HEK293 (cell line): ENCODE measurements around the gene HADHA.

Source experiments
- CTCF ChIA-PET: fragments of 350-600 bp; formaldehyde crosslinking; extraction: SDS; loops from one replicate; lab custom pipeline; 2021; ENCODE audit warnings: antibody characterized with exemption; lab: Yijun Ruan, JAX
- POLR2A ChIA-PET: fragments of 300-600 bp; formaldehyde crosslinking; extraction: SDS; loops from one replicate; lab custom pipeline; 2020; ENCODE audit warnings: antibody characterized with exemption, inconsistent platforms; lab: Yijun Ruan, JAX
- H3K27ac ChIP-seq: fragments of 200-500 bp; sonication (Bioruptor generic); 2 replicates; pipeline ENCODE4 v1.5.1; 2014; ENCODE audit warnings: low read depth, low read length, control low read depth, inconsistent platforms; ENCODE audit errors: extremely low read depth
- H3K36me3 ChIP-seq, 2 experiments: fragments of 200-500 bp in 1 of 2; sonication (Bioruptor generic) in 1 of 2; 1 replicate in 1 of 2; 2 replicates in 1 of 2; pipeline ENCODE4 v1.5.1; 2014 to 2017; ENCODE audit warnings: inconsistent platforms in 2 of 2, low read length in 2 of 2; ENCODE audit not compliant: control insufficient read depth in 2 of 2, insufficient read depth in 1 of 2
- H3K4me1 ChIP-seq: fragments of 200-500 bp; sonication (Bioruptor generic); 2 replicates; pipeline ENCODE4 v1.5.1; 2014; ENCODE audit warnings: mild to moderate bottlenecking, low read length, inconsistent platforms; ENCODE audit not compliant: control insufficient read depth, insufficient read depth
- H3K4me3 ChIP-seq: 2 replicates; pipeline ENCODE4 v1.5.1; 2011; ENCODE audit warnings: low read depth, mild to moderate bottlenecking, control low read depth, low read length, moderate library complexity
- H3K9me3 ChIP-seq: fragments of 200-500 bp; sonication (Bioruptor generic); 2 replicates; pipeline ENCODE4 v1.5.1; 2014; ENCODE audit warnings: low read depth, low read length, inconsistent platforms; ENCODE audit not compliant: control insufficient read depth, insufficient read depth
- EGR2 ChIP-seq: fragments of 450-650 bp; formaldehyde crosslinking; IDR thresholded peaks from 2 replicates; pipeline ENCODE4 v1.5.1; 2016; ENCODE audit warnings: low read depth, missing biosample characterization, missing genetic modification characterization
- GLIS1 ChIP-seq: fragments of 450-650 bp; formaldehyde crosslinking; IDR thresholded peaks from 2 replicates; pipeline ENCODE4 v1.5.1; 2016; ENCODE audit warnings: missing biosample characterization, missing genetic modification characterization
- GLIS2 ChIP-seq: fragments of 450-650 bp; formaldehyde crosslinking; IDR thresholded peaks from 2 replicates; pipeline ENCODE4 v1.5.1; 2016; ENCODE audit warnings: missing biosample characterization, missing genetic modification characterization
- KLF1 ChIP-seq: fragments of 450-650 bp; formaldehyde crosslinking; IDR thresholded peaks from 2 replicates; pipeline ENCODE4 v1.5.1; 2016; ENCODE audit warnings: missing biosample characterization, missing genetic modification characterization
- PRDM6 ChIP-seq: fragments of 450-650 bp; formaldehyde crosslinking; IDR thresholded peaks from 2 replicates; pipeline ENCODE4 v1.5.1; 2017; ENCODE audit warnings: missing biosample characterization, missing genetic modification characterization
- SP7 ChIP-seq: fragments of 450-650 bp; formaldehyde crosslinking; IDR thresholded peaks from 2 replicates; pipeline ENCODE4 v1.5.1; 2016; ENCODE audit warnings: missing biosample characterization, missing genetic modification characterization
- ZBTB20 ChIP-seq: fragments of 450-650 bp; formaldehyde crosslinking; IDR thresholded peaks from 2 replicates; pipeline ENCODE4 v1.5.1; 2016; ENCODE audit warnings: missing biosample characterization, missing genetic modification characterization
- ZBTB26 ChIP-seq: fragments of 450-650 bp; formaldehyde crosslinking; optimal IDR thresholded peaks from 2 replicates; pipeline ENCODE3; 2016; ENCODE audit warnings: missing biosample characterization, mild to moderate bottlenecking, missing genetic modification characterization
- ZFHX2 ChIP-seq: fragments of 450-650 bp; formaldehyde crosslinking; conservative IDR thresholded peaks from 2 replicates; pipeline ENCODE4 v1.5.1; 2016; ENCODE audit warnings: missing biosample characterization, missing genetic modification characterization
- ZFP69B ChIP-seq: fragments of 450-650 bp; formaldehyde crosslinking; IDR thresholded peaks from 2 replicates; pipeline ENCODE4 v1.5.1; 2016; ENCODE audit warnings: missing biosample characterization, missing genetic modification characterization
- ZIC2 ChIP-seq: fragments of 450-650 bp; formaldehyde crosslinking; IDR thresholded peaks from 2 replicates; pipeline ENCODE4 v1.5.1; 2016; ENCODE audit warnings: missing biosample characterization, missing genetic modification characterization
- ZNF133 ChIP-seq: fragments of 450-650 bp; formaldehyde crosslinking; IDR thresholded peaks from 2 replicates; pipeline ENCODE4 v1.5.1; 2016; ENCODE audit warnings: missing biosample characterization, missing genetic modification characterization
- ZNF18 ChIP-seq: fragments of 450-650 bp; formaldehyde crosslinking; IDR thresholded peaks from 2 replicates; pipeline ENCODE4 v1.5.1; 2016; ENCODE audit warnings: missing biosample characterization, missing genetic modification characterization
- ZNF211 ChIP-seq: fragments of 450-650 bp; formaldehyde crosslinking; IDR thresholded peaks from 2 replicates; pipeline ENCODE4 v1.5.1; 2016; ENCODE audit warnings: low read depth, missing biosample characterization, missing genetic modification characterization
- ZNF37A ChIP-seq: fragments of 450-650 bp; IDR thresholded peaks from 2 replicates; pipeline ENCODE4 v1.5.1; 2018; ENCODE audit warnings: missing biosample characterization, missing genetic modification characterization
- ZNF398 ChIP-seq: fragments of 450-650 bp; formaldehyde crosslinking; IDR thresholded peaks from 2 replicates; pipeline ENCODE4 v1.5.1; 2017; ENCODE audit warnings: missing biosample characterization, missing genetic modification characterization
- ZNF423 ChIP-seq: fragments of 450-650 bp; formaldehyde crosslinking; IDR thresholded peaks from 2 replicates; pipeline ENCODE4 v1.5.1; 2016; ENCODE audit warnings: missing biosample characterization, missing genetic modification characterization
- ZNF692 ChIP-seq: fragments of 450-650 bp; formaldehyde crosslinking; IDR thresholded peaks from 2 replicates; pipeline ENCODE4 v1.5.1; 2016; ENCODE audit warnings: missing biosample characterization, missing genetic modification characterization
- TF ChIP-seq, protein P1 (sequence below): IDR thresholded peaks from 2 replicates; pipeline ENCODE4 v1.6.1; 2011; ENCODE audit warnings: mild to moderate bottlenecking, low read depth, low read length, borderline replicate concordance

The HADHA gene

GRCh38 chr2:26174691-26175465, 69.6 kb downstream of the HADHA start (continued):
- TF ChIP-seq ZNF18 (tag by site-specific recombination) (no peak), ZFHX2 (tag by site-specific recombination) (peak; percentile 66), ZNF133 (tag by site-specific recombination) (no peak), KLF1 (no peak), GLIS2 (tag by site-specific recombination) (peak; percentile 46; the same call in 1 of the 2 replicates)

DNA sequence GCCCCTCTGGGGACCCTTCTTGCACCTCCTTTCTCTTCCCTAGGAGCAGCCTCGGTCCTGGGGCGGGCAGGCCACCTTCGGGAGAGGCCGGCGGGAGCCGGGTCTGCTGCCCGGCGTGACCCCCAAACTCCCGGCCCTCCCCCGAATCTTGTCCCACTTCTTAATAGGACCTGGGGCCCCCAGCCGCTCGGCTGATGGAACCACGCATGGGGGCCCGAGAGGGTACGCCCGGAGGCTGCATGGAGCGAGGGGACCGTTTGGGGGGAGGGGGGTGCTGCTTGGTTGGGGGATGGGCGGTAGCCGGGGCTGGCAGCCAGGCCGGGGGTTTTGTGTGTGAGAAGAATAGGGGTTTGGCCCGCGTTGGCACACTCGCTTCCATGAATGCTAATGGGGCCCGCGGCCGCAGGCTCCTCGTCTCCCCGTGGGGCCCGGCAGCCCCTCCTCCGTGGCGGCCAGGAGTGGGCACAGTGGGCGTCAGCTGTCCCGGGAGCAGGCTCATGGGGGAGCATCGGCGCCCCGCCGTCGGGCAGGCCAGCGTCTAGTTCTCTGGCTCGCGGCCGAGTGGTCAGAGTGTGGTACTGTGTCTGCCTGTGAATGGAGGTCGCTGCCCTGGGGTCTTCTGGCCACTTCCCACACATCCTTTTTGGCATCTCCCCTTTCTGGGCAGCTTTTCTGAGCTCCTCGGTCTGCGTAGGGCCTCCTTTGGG, 70.5 kb downstream of the HADHA start:
- CTCF ChIA-PET = no interaction called here
- TF ChIP-seq ZNF211 (tag by site-specific recombination) (no peak), GLIS2 (tag by site-specific recombination) (0 out of 2 replicates have a peak, but pooled peaks have one; percentile 1)
- TF ChIP-seq, all 188 proteins: peak for 1
- H3K9me3 ChIP-seq = no peaks in the 10 kb centered on the region
- H3K36me3 ChIP-seq = peaks cover 0 to 18% of the 10 kb centered on the region in 2 experiments; a peak in 2 of 3 replicates
- POLR2A ChIA-PET = no interaction called here
- 0 out of 2 replicates have a peak overlapping the region, but pooled peaks have one; percentile 4 for H3K27ac ChIP-seq
- H3K4me1 ChIP-seq = no peaks in the 10 kb centered on the region; the same call in 1 of the 2 replicates
- peak overlapping the region; percentile 68 for H3K4me3 ChIP-seq

DNA sequence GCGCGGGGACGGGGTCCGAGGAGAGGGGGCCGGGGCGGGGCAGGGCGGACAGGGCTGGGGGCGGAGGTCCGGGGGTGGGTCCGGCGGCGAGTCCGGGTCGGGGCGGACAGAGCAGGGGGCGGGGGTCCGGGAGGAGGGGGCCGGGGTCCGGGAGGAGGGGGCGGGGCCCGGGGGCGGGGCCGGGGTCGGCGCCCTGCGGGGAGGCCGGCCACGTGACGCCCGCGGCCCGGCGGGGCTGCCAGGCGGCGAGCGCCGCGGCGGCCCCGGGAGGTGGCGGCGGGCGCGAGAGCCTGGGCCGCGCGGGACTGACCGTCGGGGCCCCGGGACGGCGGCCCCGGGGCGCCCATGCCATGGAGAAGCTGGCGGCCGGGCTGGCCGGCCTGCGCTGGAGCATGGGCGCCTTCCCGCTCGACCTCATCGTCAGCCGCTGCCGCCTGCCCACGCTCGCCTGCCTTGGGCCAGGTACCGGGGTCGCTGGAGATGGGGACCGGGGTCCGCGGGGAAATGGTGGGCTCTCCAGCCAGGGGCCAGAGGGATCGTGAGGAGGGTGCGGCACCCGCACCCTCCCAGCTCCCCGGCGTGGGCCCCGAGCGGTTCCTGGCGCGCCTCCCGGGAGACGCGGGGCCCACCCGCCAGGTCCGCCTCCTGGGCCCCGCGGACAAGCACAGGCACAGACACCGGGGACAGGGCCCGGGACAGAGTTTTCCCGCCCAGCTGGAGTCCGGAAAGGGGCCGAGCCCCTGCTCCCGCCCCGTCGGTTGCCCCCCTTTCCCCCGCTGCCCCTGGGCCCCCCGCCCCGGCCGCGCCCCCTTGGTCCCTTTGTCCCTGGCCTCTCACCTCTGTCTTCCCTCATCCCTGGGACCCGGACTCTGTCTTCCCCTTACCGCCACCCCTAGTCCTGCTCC, 71.3 kb downstream of the HADHA start, which contains the start of gene GAREM2:
GAREM2 (plus strand) TSS at position 218 of the 905 bp plus-strand sequence; CDS start at position 351, 133 bp downstream.
- H3K4me3 ChIP-seq = peak within 1 kb of the TSS; percentile 68
- no peaks in the 10 kb centered on the region for H3K9me3 ChIP-seq
- H3K4me1 ChIP-seq = no peaks in the 10 kb centered on the region; the same call in 1 of the 2 replicates
- peak within 1 kb of the TSS; percentile 75; the same call in 1 of the 2 replicates for H3K27ac ChIP-seq
- peaks cover 0 to 18% of the 10 kb centered on the region in 2 experiments; a peak in 2 of 3 replicates for H3K36me3 ChIP-seq
- ChIA-PET CTCF (no interaction called here), POLR2A (no interaction called here)
- TF ChIP-seq PRDM6 (tag by site-specific recombination) (no peak), ZNF692 (tag by site-specific recombination) (peak; percentile 96), SP7 (no peak), ZFP69B (peak; percentile 95), ZNF37A (tag by site-specific recombination) (no peak), ZBTB20 (tag by site-specific recombination) (peak; percentile 67; the same call in 1 of the 2 replicates), GLIS1 (tag by site-specific recombination) (0 out of 2 replicates have a peak, but pooled peaks have one; percentile 15), ZNF398 (tag by site-specific recombination) (peak; percentile 18; the same call in 1 of the 2 replicates), EGR2 (peak; percentile 21; the same call in 1 of the 2 replicates), ZNF423 (0 out of 2 replicates have a peak, but pooled peaks have one; percentile 53), GLIS2 (tag by site-specific recombination) (peak; percentile 47; the same call in 1 of the 2 replicates), ZBTB26 (tag by site-specific recombination) (peak; percentile 53), ZIC2 (tag by site-specific recombination) (peak; percentile 35)
- TF ChIP-seq, protein P1, sequence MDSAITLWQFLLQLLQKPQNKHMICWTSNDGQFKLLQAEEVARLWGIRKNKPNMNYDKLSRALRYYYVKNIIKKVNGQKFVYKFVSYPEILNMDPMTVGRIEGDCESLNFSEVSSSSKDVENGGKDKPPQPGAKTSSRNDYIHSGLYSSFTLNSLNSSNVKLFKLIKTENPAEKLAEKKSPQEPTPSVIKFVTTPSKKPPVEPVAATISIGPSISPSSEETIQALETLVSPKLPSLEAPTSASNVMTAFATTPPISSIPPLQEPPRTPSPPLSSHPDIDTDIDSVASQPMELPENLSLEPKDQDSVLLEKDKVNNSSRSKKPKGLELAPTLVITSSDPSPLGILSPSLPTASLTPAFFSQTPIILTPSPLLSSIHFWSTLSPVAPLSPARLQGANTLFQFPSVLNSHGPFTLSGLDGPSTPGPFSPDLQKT = no peak
